Measurements from ENCODE around the gene ENKD1. TPM values are rescaled to one million over a fixed set of nuclear protein-coding genes. Genes with fewer than 3 reads are reported as not detected.

ENKD1 gene
- total and polyA plus RNA-seq, 2 of the 4 experiments (the other 2 are of a cell fraction), result 2.9 to 6.3 TPM

- Histone ChIP-seq H2BK120ac (ENCODE audit: low read depth, low read length) (no peak overlapping the region), H4K8ac (ENCODE audit: low read depth in 2 of 2, low read length in 2 of 2) (no peak overlapping the region), H3K9me1 (ENCODE audit: insufficient read depth, low read length) (peaks cover 4% of the 10 kb centered on the region), H2AK5ac (ENCODE audit: low read depth, low read length) (no peak overlapping the region), H3K14ac (replicated peaks; ENCODE audit: low read depth, low read length) (no peak overlapping the region), H2BK20ac (ENCODE audit: low read depth, low read length) (no peak overlapping the region), H3K4ac (ENCODE audit: low read depth, low read length) (no peak overlapping the region), H2BK15ac (ENCODE audit: low read depth, low read length) (no peak overlapping the region), H2AFZ (replicated peaks; ENCODE audit: low read length, poor library complexity) (no peak overlapping the region), H3K4me1 (ENCODE audit: control insufficient read depth, insufficient read depth, low read length) (peaks cover 18% of the 10 kb centered on the region), H3K4me3 (ENCODE audit: insufficient read depth, low read depth, low read length) (no peak overlapping the region), H3K4me2 (ENCODE audit: low read depth, low read length) (no peak overlapping the region), H3K9ac (ENCODE audit: low read depth, low read length) (no peak overlapping the region), H2BK5ac (ENCODE audit: low read depth, low read length, poor library complexity, severe bottlenecking) (no peak overlapping the region), H3K27ac (ENCODE audit: insufficient read depth, low read length) (no peak overlapping the region), H3K56ac (ENCODE audit: extremely low read depth, insufficient read depth, low read length) (no peak overlapping the region), H3K9me3 (ENCODE audit: control insufficient read depth, insufficient read depth, low read length) (no peaks in the 10 kb centered on the region), H4K91ac (ENCODE audit: insufficient read depth, low read depth, low read length) (no peak overlapping the region), H3K27me3 (ENCODE audit: control insufficient read depth, insufficient read depth, low read length) (no peaks in the 10 kb centered on the region), H3K23ac (ENCODE audit: low read depth, low read length) (no peak overlapping the region), H4K20me1 (ENCODE audit: insufficient read depth, low read length) (peaks cover 7% of the 10 kb centered on the region), H3K36me3 (ENCODE audit: control insufficient read depth, insufficient read depth, low read length) (peaks cover 2% of the 10 kb centered on the region; the same call in 1 of the 2 replicates), H4K5ac (ENCODE audit: low read depth, low read length) (no peak overlapping the region), H3K18ac (ENCODE audit: low read depth, low read length) (no peak overlapping the region), H3K79me1 (ENCODE audit: low read depth in 1 of 2, low read length in 2 of 2) (peaks cover 11 to 29% of the 10 kb centered on the region in 2 experiments), H2AK9ac (replicated peaks; ENCODE audit: low read depth, low read length, poor library complexity) (no peak overlapping the region)
- DNase-seq (no peak), ATAC-seq (ENCODE audit: low read depth) (no peak)
- intact Hi-C loops (cut with micrococcal nuclease) (no loop called here), dilution Hi-C loops (cut with HindIII; ENCODE audit: low sequenced_read_pairs, unreplicated experiment) (no loop called here), in situ Hi-C loops (cut with MboI; ENCODE audit: low sequenced_read_pairs) (loop anchor here (10.0 kb wide), 1 partner anchor 139 kb away; the partner anchor contains the start of gene RIPOR1)
- TF ChIP-seq CTCF (conservative IDR thresholded peaks at IDR 0.05; ENCODE audit: low read depth, low read length) (peak; percentile 35; the same call in 1 of the 2 replicates), NFE2L2 (IDR thresholded peaks at IDR 0.05; ENCODE audit: low read depth, low read length) (no peak)
- WGBS, 2 experiments (ENCODE audit: extremely low coverage in 2 of 2, insufficient read length in 1 of 2), result 89% methylated on average over 8 of the region's 25 CpGs; no CpG with 5 or more reads in 1 of the 2 experiments
- CTCF ChIA-PET, result interaction anchor here (1.5 kb wide), 1 partner anchor 142 kb away, joined by 4 read pairs; no protein-coding TSS in a partner anchor
- no TSS peak for BruUV-seq (replicated peaks)
- POLR2A ChIA-PET (ENCODE audit: unreplicated experiment), result no interaction called here
Measured at GRCh38 chr16:67663151-67663876, 3.2 kb downstream of the ENKD1 start.
